ENCODE results near the gene ARFIP2. TPM values are rescaled to one million over a fixed set of nuclear protein-coding genes. Genes with fewer than 3 reads are reported as not detected.
A peak's percentile ranks its signal among the peaks of the same experiment; 100 is the strongest.

The ARFIP2 gene
- total RNA-seq, 2 donors from 2014 or later, result 56.5 to 56.8 TPM

- Histone ChIP-seq H3K36me3 (ENCODE audit: control insufficient read depth, insufficient read depth, low read length) (peaks cover 14% of the 10 kb centered on the region), H3K4me1 (ENCODE audit: control insufficient read depth, insufficient read depth, low read length) (peaks cover 3% of the 10 kb centered on the region), H3K9me3 (ENCODE audit: control insufficient read depth, low read length) (no peaks in the 10 kb centered on the region), H3K9ac (ENCODE audit: extremely low read depth, low read length, poor library complexity, severe bottlenecking) (no peak within 1 kb of the TSS), H3K4me3 (ENCODE audit: low read length) (no peak within 1 kb of the TSS), H3K27me3 (ENCODE audit: control insufficient read depth, insufficient read depth, low read length, poor library complexity, severe bottlenecking) (no peaks in the 10 kb centered on the region), H3K27ac (ENCODE audit: low read depth, low read length) (no peak within 1 kb of the TSS)
- no peaks in the 10 kb centered on the region for H3K9me3 Mint-ChIP-seq
- no peaks in the 10 kb centered on the region for H3K27me3 Mint-ChIP-seq (ENCODE audit: insufficient read depth)
- 74 to 78% methylated on average over 23 to 33 of the region's 33 CpGs for WGBS, 2 experiments (ENCODE audit: insufficient coverage in 1 of 2, insufficient read length in 1 of 2)
- peak within 1 kb of the TSS; percentile 10 for H3K4me3 Mint-ChIP-seq
- no peak for TF ChIP-seq CTCF (conservative IDR thresholded peaks at IDR 0.05)
- peaks cover 16% of the 10 kb centered on the region for H3K36me3 Mint-ChIP-seq (ENCODE audit: low read depth)
- no peak within 1 kb of the TSS for H3K27ac Mint-ChIP-seq
- DNase-seq, result peak; percentile 77
- peaks cover 3% of the 10 kb centered on the region for H3K4me1 Mint-ChIP-seq
These were observed 16.1 kb upstream of the ARFIP2 start, which contains the start of gene DNHD1 for GRCh38 chr11:6497069-6497839. DNHD1 (plus strand) TSS chr11:6497280; CDS start chr11:6498216, 936 bp downstream.

- Mint-ChIP-seq H3K4me1 (no peaks in the 10 kb centered on the region), H3K4me3 (no peak overlapping the region), H3K9me3 (no peaks in the 10 kb centered on the region), H3K27ac (no peak overlapping the region), H3K36me3 (ENCODE audit: low read depth) (peaks cover 15% of the 10 kb centered on the region), H3K27me3 (ENCODE audit: insufficient read depth) (no peaks in the 10 kb centered on the region)
- 93 to 100% methylated on average over 2 to 4 of the region's 4 CpGs for WGBS, 2 experiments (ENCODE audit: insufficient coverage in 1 of 2, insufficient read length in 1 of 2)
- H3K27ac ChIP-seq (ENCODE audit: low read depth, low read length), result no peak overlapping the region
- peaks cover 34% of the 10 kb centered on the region for H3K36me3 ChIP-seq (ENCODE audit: control insufficient read depth, insufficient read depth, low read length)
- H3K4me3 ChIP-seq (ENCODE audit: low read length), result no peak overlapping the region
- no peaks in the 10 kb centered on the region for H3K27me3 ChIP-seq (ENCODE audit: control insufficient read depth, insufficient read depth, low read length, poor library complexity, severe bottlenecking)
- no peak for TF ChIP-seq CTCF (conservative IDR thresholded peaks at IDR 0.05)
- no peak for DNase-seq
- no peak overlapping the region for H3K9ac ChIP-seq (ENCODE audit: extremely low read depth, low read length, poor library complexity, severe bottlenecking)
- no peaks in the 10 kb centered on the region for H3K9me3 ChIP-seq (ENCODE audit: control insufficient read depth, low read length)
- peaks cover 3% of the 10 kb centered on the region for H3K4me1 ChIP-seq (ENCODE audit: control insufficient read depth, insufficient read depth, low read length)
These were observed 8.2 kb upstream of the ARFIP2 start for GRCh38 chr11:6489306-6489705.

GRCh38 chr11:6488821-6489220, 7.7 kb upstream of the ARFIP2 start:
- H3K27me3 ChIP-seq (ENCODE audit: control insufficient read depth, insufficient read depth, low read length, poor library complexity, severe bottlenecking), result no peaks in the 10 kb centered on the region
- H3K4me1 ChIP-seq (ENCODE audit: control insufficient read depth, insufficient read depth, low read length), result peaks cover 3% of the 10 kb centered on the region
- WGBS, 2 experiments (ENCODE audit: insufficient coverage in 1 of 2, insufficient read length in 1 of 2), result 95 to 100% methylated on average over 3 of the region's 3 CpGs
- H3K36me3 ChIP-seq (ENCODE audit: control insufficient read depth, insufficient read depth, low read length), result peaks cover 35% of the 10 kb centered on the region
- H3K4me3 ChIP-seq (ENCODE audit: low read length), result no peak overlapping the region
- no peak overlapping the region for H3K27ac ChIP-seq (ENCODE audit: low read depth, low read length)
- H3K4me3 Mint-ChIP-seq, result no peak overlapping the region
- no peak for DNase-seq
- no peaks in the 10 kb centered on the region for H3K27me3 Mint-ChIP-seq (ENCODE audit: insufficient read depth)
- H3K27ac Mint-ChIP-seq, result no peak overlapping the region
- no peaks in the 10 kb centered on the region for H3K4me1 Mint-ChIP-seq
- no peak overlapping the region for H3K9ac ChIP-seq (ENCODE audit: extremely low read depth, low read length, poor library complexity, severe bottlenecking)
- peaks cover 13% of the 10 kb centered on the region for H3K36me3 Mint-ChIP-seq (ENCODE audit: low read depth)
- H3K9me3 ChIP-seq (ENCODE audit: control insufficient read depth, low read length), result no peaks in the 10 kb centered on the region
- TF ChIP-seq CTCF (conservative IDR thresholded peaks at IDR 0.05), result no peak
- H3K9me3 Mint-ChIP-seq, result no peaks in the 10 kb centered on the region

All from endodermal cell (in vitro differentiated cells).